Subcutaneous abdominal adipose tissue (tissue), 5 donors: ENCODE measurements around the gene SREBF2.
"Not testable (repeated sequence)": the region's sequence is repeated elsewhere in the genome, so short reads cannot be mapped to it uniquely, and the experiment has no call there.

Experiments used
- H3K27ac ChIP-seq: one replicate; pipeline ENCODE4 v1.7.0; 2013; ENCODE audit warnings: low read depth, mild to moderate bottlenecking, inconsistent platforms, low read length, moderate library complexity
- H3K27me3 ChIP-seq, 5 donors: one replicate each; pipeline ENCODE4 v1.7.0; 2013; ENCODE audit warnings: low read length in 5 of 5, inconsistent platforms in 1 of 5; ENCODE audit not compliant: control insufficient read depth in 5 of 5, insufficient read depth in 4 of 5
- H3K36me3 ChIP-seq, 5 donors: one replicate each; pipeline ENCODE4 v1.7.0; 2013; ENCODE audit warnings: low read length in 5 of 5; ENCODE audit not compliant: control insufficient read depth in 5 of 5, insufficient read depth in 5 of 5
- H3K4me1 ChIP-seq, 5 donors: one replicate each; pipeline ENCODE4 v1.7.0; 2013; ENCODE audit warnings: low read length in 5 of 5, mild to moderate bottlenecking in 3 of 5, moderate library complexity in 1 of 5; ENCODE audit not compliant: control insufficient read depth in 5 of 5, insufficient read depth in 5 of 5
- H3K4me3 ChIP-seq, 5 donors: one replicate each; pipeline ENCODE4 v1.7.0; 2013; ENCODE audit warnings: low read length in 5 of 5, low read depth in 1 of 5
- H3K9ac ChIP-seq, 5 donors: one replicate each; pipeline ENCODE4 v1.7.0; 2013; ENCODE audit warnings: low read length in 5 of 5, mild to moderate bottlenecking in 4 of 5, moderate library complexity in 3 of 5
- H3K9me3 ChIP-seq, 5 donors: one replicate each; pipeline ENCODE4 v1.7.0; 2013; ENCODE audit warnings: low read length in 5 of 5; ENCODE audit not compliant: control insufficient read depth in 5 of 5
- donor health status: healthy.
- donor health status: healthy.
- donor health status: healthy.
- donor health status: healthy.
- donor health status: healthy.

The SREBF2 gene

DNA sequence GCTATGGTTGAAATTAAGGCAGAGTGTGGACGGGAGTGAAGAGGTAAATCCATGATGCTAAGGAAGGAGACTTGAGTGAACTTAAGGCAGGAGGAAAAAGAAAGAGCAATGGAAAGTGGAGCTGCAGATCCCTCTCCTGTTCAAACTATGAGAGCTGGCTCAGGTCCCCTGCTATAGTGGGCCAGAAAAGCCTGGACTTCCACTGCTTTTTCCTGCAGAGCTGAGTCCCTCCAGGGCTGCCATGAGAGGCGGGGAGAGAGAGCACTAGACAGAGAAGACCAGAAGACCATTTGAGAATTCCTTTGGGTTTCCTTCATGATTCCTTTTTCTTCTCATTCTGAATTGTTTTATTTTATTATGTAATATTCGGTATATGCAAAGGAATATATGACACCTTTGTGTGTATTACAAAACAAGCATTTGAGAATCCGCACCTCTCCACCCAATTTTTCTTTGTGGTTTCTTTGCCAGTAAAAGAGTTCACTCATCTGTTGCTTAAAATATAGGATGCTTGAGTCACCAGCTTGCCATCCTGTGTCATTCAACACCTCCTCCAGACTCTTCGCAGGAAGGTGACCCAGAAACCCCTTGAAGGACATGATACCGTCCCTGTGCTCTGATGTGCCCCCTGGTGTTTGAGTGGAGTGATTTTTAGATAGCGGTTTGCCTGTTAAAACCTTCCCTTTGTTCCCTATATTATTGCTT, 24.4 kb downstream of the SREBF2 start:
- no peaks in the 10 kb centered on the region for H3K9me3 ChIP-seq
- no peaks in the 10 kb centered on the region for H3K36me3 ChIP-seq
- H3K27me3 ChIP-seq, result no peaks in the 10 kb centered on the region
- H3K27ac ChIP-seq, result no peak overlapping the region
- no peak overlapping the region for H3K4me3 ChIP-seq
- peaks cover 0 to 7% (median 3%) of the 10 kb centered on the region in 5 donors for H3K4me1 ChIP-seq
- H3K9ac ChIP-seq, result peak overlapping the region in 1 of 5 donors; percentile 7

GRCh38 chr22:41857860-41858199, 24.9 kb downstream of the SREBF2 start:
- peaks cover 0 to 11% (median 8%) of the 10 kb centered on the region in 5 donors for H3K4me1 ChIP-seq
- H3K27ac ChIP-seq, result no peak overlapping the region

GRCh38 chr22:41862160-41862529, 29.2 kb downstream of the SREBF2 start:
- no peaks in the 10 kb centered on the region for H3K27me3 ChIP-seq
- peaks cover 0 to 7% (median 6%) of the 10 kb centered on the region in 5 donors for H3K36me3 ChIP-seq
- H3K4me3 ChIP-seq, result no peak overlapping the region
- H3K27ac ChIP-seq, result no peak overlapping the region
- H3K9ac ChIP-seq, result peak overlapping the region in 1 of 5 donors; percentile 54
- H3K9me3 ChIP-seq, result no peaks in the 10 kb centered on the region
- peaks cover 0 to 9% (median 6%) of the 10 kb centered on the region in 5 donors for H3K4me1 ChIP-seq

More at GRCh38 chr22:41857860-41858199, 24.9 kb downstream of the SREBF2 start:
- Histone ChIP-seq H3K9me3 (no peaks in the 10 kb centered on the region), H3K4me3 (no peak overlapping the region), H3K36me3 (no peaks in the 10 kb centered on the region), H3K27me3 (no peaks in the 10 kb centered on the region), H3K9ac (peak overlapping the region in 1 of 5 donors; percentile 7)

DNA sequence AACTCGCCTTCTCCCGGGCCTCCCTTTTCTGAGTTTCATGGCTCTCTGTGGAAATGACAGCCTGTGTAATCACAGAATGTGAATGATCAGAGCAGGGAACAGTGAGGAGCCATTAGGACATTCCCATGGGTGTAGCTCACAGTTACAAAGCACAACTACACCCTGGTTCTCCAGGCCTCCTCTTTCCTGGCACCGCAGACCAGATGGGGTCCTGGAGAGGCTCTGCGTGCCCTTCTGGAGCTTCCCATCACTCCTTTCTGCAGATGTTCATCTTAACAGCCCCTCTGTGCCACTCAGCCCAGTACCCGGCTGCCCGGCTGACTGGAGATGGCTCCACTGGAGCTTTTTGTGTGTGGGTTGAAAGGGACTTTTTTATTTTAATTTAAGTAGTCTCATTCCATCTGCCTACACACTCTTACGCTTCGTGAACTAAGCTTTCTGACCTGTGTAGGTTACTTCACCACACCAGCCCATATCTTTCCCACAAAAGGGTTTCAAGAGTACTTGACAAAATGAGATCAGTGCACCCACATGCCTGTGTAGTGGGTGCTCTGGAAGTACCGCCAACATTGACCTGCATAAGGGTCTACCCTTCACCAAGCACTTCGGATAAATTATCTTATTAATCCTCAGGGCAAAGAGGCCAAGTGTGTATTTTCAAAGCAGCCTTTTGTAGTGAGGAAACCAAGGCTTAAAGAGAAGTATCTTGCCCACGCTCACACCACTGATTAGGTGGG, 29.8 kb downstream of the SREBF2 start:
- no peaks in the 10 kb centered on the region for H3K9me3 ChIP-seq
- peaks cover 0 to 9% (median 3%) of the 10 kb centered on the region in 5 donors for H3K4me1 ChIP-seq
- no peaks in the 10 kb centered on the region for H3K27me3 ChIP-seq
- H3K27ac ChIP-seq, result no peak overlapping the region
- H3K4me3 ChIP-seq, result no peak overlapping the region
- peaks cover 0 to 9% (median 8%) of the 10 kb centered on the region in 5 donors for H3K36me3 ChIP-seq
- peak overlapping the region in 1 of 5 donors; percentile 54 for H3K9ac ChIP-seq

GRCh38 chr22:41863472-41863871, 30.6 kb downstream of the SREBF2 start:
- H3K4me3 ChIP-seq, result no peak overlapping the region
- H3K4me1 ChIP-seq, result peaks cover 0 to 9% (median 3%) of the 10 kb centered on the region in 5 donors
- peaks cover 0 to 17% (median 16%) of the 10 kb centered on the region in 5 donors for H3K36me3 ChIP-seq
- no peaks in the 10 kb centered on the region for H3K27me3 ChIP-seq
- no peaks in the 10 kb centered on the region for H3K9me3 ChIP-seq
- no peak overlapping the region for H3K9ac ChIP-seq
- no peak overlapping the region for H3K27ac ChIP-seq

DNA sequence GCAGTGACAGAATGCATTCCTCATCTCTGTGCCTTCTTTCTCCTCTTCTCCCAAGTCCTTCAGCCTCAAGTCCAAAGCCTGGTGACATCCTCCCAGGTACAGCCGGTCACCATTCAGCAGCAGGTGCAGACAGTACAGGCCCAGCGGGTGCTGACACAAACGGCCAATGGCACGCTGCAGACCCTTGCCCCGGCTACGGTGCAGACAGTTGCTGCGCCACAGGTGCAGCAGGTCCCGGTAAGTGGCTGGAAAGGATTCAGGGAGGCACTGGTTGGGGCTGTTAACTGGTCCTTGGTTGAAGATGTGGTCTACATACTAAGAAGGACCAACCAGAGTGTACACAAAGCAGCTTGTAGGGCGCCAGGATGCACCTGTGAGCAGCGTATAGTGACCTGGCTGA, 35.7 kb downstream of the SREBF2 start:
- peaks cover 4 to 55% (median 42%) of the 10 kb centered on the region in 5 donors for H3K36me3 ChIP-seq
- no peaks in the 10 kb centered on the region for H3K4me1 ChIP-seq
- H3K27ac ChIP-seq, result no peak overlapping the region
- H3K9ac ChIP-seq, result no peak overlapping the region
- H3K27me3 ChIP-seq, result no peaks in the 10 kb centered on the region
- H3K4me3 ChIP-seq, result no peak overlapping the region
- no peaks in the 10 kb centered on the region for H3K9me3 ChIP-seq

DNA sequence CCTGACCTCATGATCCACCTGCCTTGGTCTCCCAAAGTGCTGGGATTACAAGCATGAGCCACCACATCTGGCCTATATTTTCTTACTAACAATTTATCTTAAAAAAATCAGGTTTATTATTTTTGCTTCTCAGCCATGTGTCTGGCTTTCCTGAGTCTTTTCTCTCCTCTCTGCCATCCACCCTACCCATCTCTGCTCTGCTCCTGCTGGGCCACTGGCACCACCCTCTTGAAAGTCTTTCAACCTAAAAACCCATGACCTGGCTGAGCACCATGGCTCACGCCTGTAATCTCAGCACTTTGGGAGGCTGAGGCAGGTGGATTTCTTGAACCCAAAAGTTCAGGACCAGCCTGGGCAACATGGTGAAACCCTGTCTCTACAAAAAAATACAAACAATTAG, 37.2 kb downstream of the SREBF2 start:
- H3K9ac ChIP-seq, H3K9me3 ChIP-seq, H3K27ac ChIP-seq, H3K4me1 ChIP-seq, H3K4me3 ChIP-seq, H3K27me3 ChIP-seq: not testable (repeated sequence)
- peaks cover 7 to 68% (median 54%) of the 10 kb centered on the region in 5 donors for H3K36me3 ChIP-seq

- Histone ChIP-seq H3K27ac (no peak overlapping the region), H3K4me1 (no peaks in the 10 kb centered on the region), H3K4me3 (no peak overlapping the region), H3K36me3 (peaks cover 8 to 75% (median 61%) of the 10 kb centered on the region in 5 donors), H3K27me3 (no peaks in the 10 kb centered on the region), H3K9me3 (no peaks in the 10 kb centered on the region), H3K9ac (no peak overlapping the region)
Observed at GRCh38 chr22:41870786-41871185, 37.9 kb downstream of the SREBF2 start.

- Histone ChIP-seq H3K9ac (no peak overlapping the region), H3K9me3 (no peaks in the 10 kb centered on the region), H3K27me3 (no peaks in the 10 kb centered on the region), H3K27ac (no peak overlapping the region), H3K4me3 (no peak overlapping the region), H3K36me3 (peaks cover 16 to 84% (median 70%) of the 10 kb centered on the region in 5 donors), H3K4me1 (no peaks in the 10 kb centered on the region)
Observed at GRCh38 chr22:41873391-41873790, 40.5 kb downstream of the SREBF2 start.

GRCh38 chr22:41874090-41874489, 41.2 kb downstream of the SREBF2 start:
- Histone ChIP-seq H3K4me3 (no peak overlapping the region), H3K27me3 (no peaks in the 10 kb centered on the region), H3K27ac (no peak overlapping the region), H3K4me1 (no peaks in the 10 kb centered on the region), H3K36me3 (peaks cover 16 to 84% (median 70%) of the 10 kb centered on the region in 5 donors), H3K9ac (no peak overlapping the region), H3K9me3 (no peaks in the 10 kb centered on the region)
